H1 (cell line): Measurements from ENCODE around the gene ATP6V1B1.

Source experiments
- CTCF ChIP-seq, 3 experiments: IDR thresholded peaks; 1 replicate in 2 of 3; 2 replicates in 1 of 3; pipeline versions ENCODE4 v1.5.1 to v1.6.1; 2011; ENCODE audit warnings: low read length in 3 of 3, mild to moderate bottlenecking in 3 of 3, inconsistent platforms in 2 of 3, low read depth in 1 of 3, moderate library complexity in 1 of 3; ENCODE audit not compliant: insufficient read depth in 1 of 3; ENCODE audit errors: control extremely low read depth in 1 of 3
- POLR2A ChIP-seq, 2 experiments: IDR thresholded peaks; 1 replicate in 1 of 2; 2 replicates in 1 of 2; pipeline ENCODE4 v1.6.1; 2011; ENCODE audit warnings: low read depth in 2 of 2, low read length in 2 of 2, mild to moderate bottlenecking in 2 of 2; ENCODE audit errors: control extremely low read depth in 1 of 2

GRCh38 chr2:70949086-70949485 lies 13.4 kb downstream of the ATP6V1B1 start:
- no peak for TF ChIP-seq CTCF (IDR thresholded peaks at IDR 0.05; ENCODE audit: control extremely low read depth in 1 of 3, insufficient read depth in 1 of 3, low read depth in 1 of 3, low read length in 3 of 3)
- no peak for TF ChIP-seq POLR2A (IDR thresholded peaks at IDR 0.05; ENCODE audit: control extremely low read depth in 1 of 2, low read depth in 2 of 2, low read length in 2 of 2)
